ES-I3 (cell line): ENCODE results near the gene NKD1.
"Not testable (repeated sequence)": the region's sequence is repeated elsewhere in the genome, so short reads cannot be mapped to it uniquely, and the experiment has no call there.

ENCODE experiments used
- H3K36me3 ChIP-seq: 2 replicates; pipeline ENCODE4 v1.6.1; 2013; ENCODE audit warnings: mild to moderate bottlenecking, low read length, control low read depth, moderate library complexity; ENCODE audit not compliant: insufficient read depth
- H3K4me1 ChIP-seq: 2 replicates; pipeline ENCODE4 v1.6.1; 2013; ENCODE audit warnings: mild to moderate bottlenecking, control low read depth, low read length; ENCODE audit not compliant: insufficient read depth
- H3K9ac ChIP-seq: 2 replicates; pipeline ENCODE4 v1.6.1; 2013; ENCODE audit warnings: low read depth, mild to moderate bottlenecking, low read length, moderate library complexity
- H3K9me3 ChIP-seq: 2 replicates; pipeline ENCODE4 v1.6.1; 2013; ENCODE audit warnings: mild to moderate bottlenecking, low read length, moderate library complexity; ENCODE audit not compliant: control insufficient read depth, insufficient read depth

Gene NKD1

GRCh38 chr16:50579373-50579772 is 31.2 kb downstream of the NKD1 start:
- H3K36me3 ChIP-seq, H3K4me1 ChIP-seq, H3K9me3 ChIP-seq, H3K9ac ChIP-seq: not testable (repeated sequence)

GRCh38 chr16:50580180-50580798 is 32.1 kb downstream of the NKD1 start:
- H3K4me1 ChIP-seq: peaks cover 8% of the 10 kb centered on the region; the same call in 1 of the 2 replicates
- no peaks in the 10 kb centered on the region for H3K9me3 ChIP-seq
- H3K36me3 ChIP-seq: no peaks in the 10 kb centered on the region; the same call in 1 of the 2 replicates
- no peak overlapping the region for H3K9ac ChIP-seq

GRCh38 chr16:50581845-50582244 is 33.6 kb downstream of the NKD1 start:
- no peaks in the 10 kb centered on the region for H3K9me3 ChIP-seq
- H3K4me1 ChIP-seq: peaks cover 8% of the 10 kb centered on the region; the same call in 1 of the 2 replicates
- H3K36me3 ChIP-seq: no peaks in the 10 kb centered on the region; the same call in 1 of the 2 replicates
- no peak overlapping the region for H3K9ac ChIP-seq

GRCh38 chr16:50583211-50583610 is 35.0 kb downstream of the NKD1 start:
- H3K36me3 ChIP-seq: no peaks in the 10 kb centered on the region; the same call in 1 of the 2 replicates
- H3K4me1 ChIP-seq: peaks cover 8% of the 10 kb centered on the region; the same call in 1 of the 2 replicates
- no peak overlapping the region for H3K9ac ChIP-seq
- H3K9me3 ChIP-seq: no peaks in the 10 kb centered on the region

- Histone ChIP-seq H3K36me3 (no peaks in the 10 kb centered on the region; the same call in 1 of the 2 replicates), H3K9ac (no peak overlapping the region), H3K4me1 (peaks cover 8% of the 10 kb centered on the region; the same call in 1 of the 2 replicates), H3K9me3 (no peaks in the 10 kb centered on the region)
Measured at GRCh38 chr16:50584033-50584722, 36.0 kb downstream of the NKD1 start.

- no peak overlapping the region for H3K9ac ChIP-seq
- H3K9me3 ChIP-seq: no peaks in the 10 kb centered on the region
- peaks cover 8% of the 10 kb centered on the region; the same call in 1 of the 2 replicates for H3K4me1 ChIP-seq
- H3K36me3 ChIP-seq: no peaks in the 10 kb centered on the region
Measured at GRCh38 chr16:50585331-50585776, 37.2 kb downstream of the NKD1 start.

- Histone ChIP-seq H3K4me1 (no peaks in the 10 kb centered on the region), H3K36me3 (no peaks in the 10 kb centered on the region), H3K9ac (no peak overlapping the region)
Measured at GRCh38 chr16:50587543-50587942, 39.3 kb downstream of the NKD1 start.

GRCh38 chr16:50588276-50588675 is 40.1 kb downstream of the NKD1 start:
- Histone ChIP-seq H3K36me3 (no peaks in the 10 kb centered on the region), H3K4me1 (no peaks in the 10 kb centered on the region), H3K9me3 (no peaks in the 10 kb centered on the region), H3K9ac (no peak overlapping the region)

More at GRCh38 chr16:50587543-50587942, 39.3 kb downstream of the NKD1 start:
- H3K9me3 ChIP-seq: no peaks in the 10 kb centered on the region

GRCh38 chr16:50591209-50591608 is 43.0 kb downstream of the NKD1 start:
- H3K4me1 ChIP-seq: peaks cover 6% of the 10 kb centered on the region
- H3K9ac ChIP-seq: no peak overlapping the region
- H3K36me3 ChIP-seq: no peaks in the 10 kb centered on the region
- H3K9me3 ChIP-seq: no peaks in the 10 kb centered on the region

GRCh38 chr16:50591800-50592771 is 43.9 kb downstream of the NKD1 start:
- H3K9ac ChIP-seq: no peak overlapping the region
- no peaks in the 10 kb centered on the region for H3K36me3 ChIP-seq
- no peaks in the 10 kb centered on the region for H3K9me3 ChIP-seq
- H3K4me1 ChIP-seq: peaks cover 6% of the 10 kb centered on the region

- H3K9ac ChIP-seq: no peak overlapping the region
- H3K9me3 ChIP-seq: no peaks in the 10 kb centered on the region
- no peaks in the 10 kb centered on the region for H3K36me3 ChIP-seq
- H3K4me1 ChIP-seq: peaks cover 6% of the 10 kb centered on the region
Measured at GRCh38 chr16:50592996-50593395, 44.8 kb downstream of the NKD1 start.

- H3K36me3 ChIP-seq: no peaks in the 10 kb centered on the region
- H3K4me1 ChIP-seq: peaks cover 6% of the 10 kb centered on the region
- no peaks in the 10 kb centered on the region for H3K9me3 ChIP-seq
- H3K9ac ChIP-seq: no peak overlapping the region
Measured at GRCh38 chr16:50593410-50594150, 45.4 kb downstream of the NKD1 start.

- H3K36me3 ChIP-seq: no peaks in the 10 kb centered on the region
- H3K9me3 ChIP-seq: no peaks in the 10 kb centered on the region
- H3K4me1 ChIP-seq: peaks cover 6% of the 10 kb centered on the region
- H3K9ac ChIP-seq: no peak overlapping the region
Measured at GRCh38 chr16:50594308-50595260, 46.4 kb downstream of the NKD1 start.
